HepG2 (cell line): ENCODE data around the gene HNRNPL. TPM values are rescaled to one million over a fixed set of nuclear protein-coding genes. Genes with fewer than 3 reads are reported as not detected.

ENCODE experiments used
- ATAC-seq: fragments of 200-7000 bp; cut with Tn5 transposase; 3 replicates; pipeline ENCODE4 v1.9.1; 2020; ENCODE audit warnings: mild to moderate bottlenecking, moderate library complexity
- BruUV-seq: library from RNA; stranded (reverse); fragments of 400-500 nt; replicated peaks from 2 replicates; lab custom pipeline; 2021; lab: Mats Ljungman, UMichigan
- CTCF ChIA-PET: fragments of 300-600 bp; formaldehyde crosslinking; extraction: SDS; loops from one replicate; lab custom pipeline; 2021; ENCODE audit warnings: low total read pairs, inconsistent platforms, low intra/inter-chr PET ratio; lab: Yijun Ruan, JAX
- POLR2A ChIA-PET: fragments of 350-600 bp; sonication (Branson Sonifier 250); formaldehyde crosslinking; loops from one replicate; lab custom pipeline; 2020; ENCODE audit warnings: antibody characterized with exemption, inconsistent platforms; lab: Yijun Ruan, JAX
- DNase-seq: peaks from one replicate; pipeline ENCODE4 v3.0.0-alpha.2; 2015; ENCODE audit warnings: low spot score
- FAIRE-seq: peaks from 3 replicates; lab custom pipeline; 2011; peaks lifted over from hg19 to GRCh38; lab: Jason Lieb, UNC
- H2AFZ ChIP-seq: one replicate; pipeline ENCODE4 v1.6.1; 2011; ENCODE audit warnings: low read length, inconsistent platforms
- H3K27ac ChIP-seq: fragments of 300-600 bp; 3 replicates; pipeline ENCODE4 v1.8.0; 2011; ENCODE audit warnings: mixed run types, mild to moderate bottlenecking, mixed read lengths, low read length, inconsistent platforms; ENCODE audit not compliant: insufficient read depth; ENCODE audit errors: extremely low read length
- H3K27me3 ChIP-seq, 2 experiments: fragments of 200-600 bp in 1 of 2; 2 replicates in 1 of 2; 3 replicates in 1 of 2; pipeline versions ENCODE4 v1.6.0 to v1.8.0; 2011; ENCODE audit warnings: low read length in 2 of 2, mild to moderate bottlenecking in 2 of 2, moderate library complexity in 2 of 2, inconsistent platforms in 1 of 2; ENCODE audit not compliant: insufficient read depth in 2 of 2, control insufficient read depth in 1 of 2
- H3K36me3 ChIP-seq, 2 experiments: fragments of 200-600 bp in 1 of 2; replicated peaks in 1 of 2; 2 replicates in 1 of 2; 3 replicates in 1 of 2; pipeline versions ENCODE4 v1.5.1 to v1.8.0; 2011; ENCODE audit warnings: low read length in 2 of 2, inconsistent platforms in 1 of 2; ENCODE audit not compliant: insufficient read depth in 2 of 2, control insufficient read depth in 1 of 2
- H3K4me1 ChIP-seq: 2 replicates; pipeline ENCODE4 v1.5.1; 2012; ENCODE audit warnings: low read length, inconsistent platforms; ENCODE audit not compliant: insufficient read depth
- H3K4me2 ChIP-seq: 2 replicates; pipeline ENCODE4 v1.6.0; 2011; ENCODE audit warnings: low read depth, low read length, inconsistent platforms
- H3K4me3 ChIP-seq, 3 experiments: fragments of 200-600 bp in 1 of 3; sonication (generic), shearing (Covaris generic) in 1 of 3; replicated peaks in 1 of 3; 2 replicates each; pipeline ENCODE4 v1.5.1; 2011 to 2016; ENCODE audit warnings: low read length in 3 of 3, inconsistent platforms in 2 of 3, low read depth in 2 of 3, mild to moderate bottlenecking in 2 of 3, control low read depth in 1 of 3, mixed read lengths in 1 of 3; ENCODE audit not compliant: insufficient read depth in 1 of 3
- H3K79me2 ChIP-seq: one replicate; pipeline ENCODE4 v1.6.1; 2011; ENCODE audit warnings: low read length, inconsistent platforms; ENCODE audit not compliant: insufficient read depth
- H3K9ac ChIP-seq: 2 replicates; pipeline ENCODE4 v1.6.0; 2011; ENCODE audit warnings: mild to moderate bottlenecking, low read depth, low read length, inconsistent platforms; ENCODE audit not compliant: insufficient read depth
- H3K9me3 ChIP-seq: 2 replicates; pipeline ENCODE4 v1.5.1; 2012; ENCODE audit warnings: mild to moderate bottlenecking, low read length
- H4K20me1 ChIP-seq: 2 replicates; pipeline ENCODE4 v1.6.0; 2011; ENCODE audit warnings: inconsistent platforms, mild to moderate bottlenecking, low read length, moderate library complexity; ENCODE audit not compliant: insufficient read depth
- ARNT ChIP-seq: fragments of 450-650 bp; IDR thresholded peaks from 2 replicates; pipeline ENCODE4 v1.6.1; 2017
- E2F2 ChIP-seq: sonication (generic); formaldehyde crosslinking; IDR thresholded peaks from 2 replicates; pipeline ENCODE4 v1.4.0; 2020; ENCODE audit warnings: missing genetic modification reagents, borderline replicate concordance
- EED ChIP-seq: sonication (generic); formaldehyde crosslinking; IDR thresholded peaks from 2 replicates; pipeline ENCODE4 v1.5.0; 2020; ENCODE audit warnings: mild to moderate bottlenecking, missing genetic modification reagents
- HBP1 ChIP-seq: IDR thresholded peaks from 2 replicates; pipeline ENCODE4 v1.6.1; 2016; ENCODE audit warnings: low read depth, control low read depth
- MLX ChIP-seq: IDR thresholded peaks from 2 replicates; pipeline ENCODE4 v1.6.1; 2016
- NKX3-1 ChIP-seq: sonication (generic); formaldehyde crosslinking; IDR thresholded peaks from 2 replicates; pipeline ENCODE4 v1.5.0; 2020; ENCODE audit warnings: missing genetic modification reagents
- SNRNP70 ChIP-seq: fragments of 200-400 bp; formaldehyde crosslinking; IDR thresholded peaks from 2 replicates; pipeline ENCODE4 v1.6.1; 2017; ENCODE audit warnings: mild to moderate bottlenecking, low read depth, low read length, moderate library complexity
- SP4 ChIP-seq: sonication (generic); formaldehyde crosslinking; IDR thresholded peaks from 2 replicates; pipeline ENCODE4 v1.8.1; 2023; ENCODE audit warnings: mild to moderate bottlenecking, missing genetic modification reagents
- TIGD3 ChIP-seq: sonication (generic); formaldehyde crosslinking; IDR thresholded peaks from 2 replicates; pipeline ENCODE4 v1.5.1; 2020; ENCODE audit warnings: mild to moderate bottlenecking, missing genetic modification reagents, borderline replicate concordance
- TRAFD1 ChIP-seq: sonication (generic); formaldehyde crosslinking; IDR thresholded peaks from 2 replicates; pipeline ENCODE4 v1.5.1; 2020; ENCODE audit warnings: missing genetic modification reagents, mild to moderate bottlenecking, borderline replicate concordance
- ZNF225 ChIP-seq: sonication (generic); formaldehyde crosslinking; IDR thresholded peaks from 2 replicates; pipeline ENCODE4 v1.4.0; 2020; ENCODE audit warnings: mild to moderate bottlenecking, missing genetic modification reagents
- ZNF414 ChIP-seq: sonication (generic); formaldehyde crosslinking; IDR thresholded peaks from 2 replicates; pipeline ENCODE4 v1.5.0; 2020; ENCODE audit warnings: missing genetic modification reagents
- ZNF563 ChIP-seq: sonication (generic); formaldehyde crosslinking; IDR thresholded peaks from 2 replicates; pipeline ENCODE4 v1.8.0; 2022; ENCODE audit warnings: mild to moderate bottlenecking, moderate library complexity, missing genetic modification reagents
- ZNF792 ChIP-seq: IDR thresholded peaks from 2 replicates; pipeline ENCODE4 v1.6.1; 2016
- ZNF841 ChIP-seq: sonication (generic); formaldehyde crosslinking; IDR thresholded peaks from 2 replicates; pipeline ENCODE4 v1.8.1; 2023; ENCODE audit warnings: missing genetic modification reagents, borderline replicate concordance
- WGBS: methylation state at CpG from one replicate; pipeline ENCODE4 v1.1.6; 2017; ENCODE audit warnings: low lambda C conversion rate; 5-methylcytosine and 5-hydroxymethylcytosine counted together
- in situ Hi-C: cut with HindIII; loops from 2 replicates; pipeline ENCODE4 v1.10.0; 2017; ENCODE audit warnings: low pct_unique_long_range_greater_than_20kb; ENCODE audit not compliant: extremely low pct_ligation_motif_present
- intact Hi-C: fragments of 100-400 bp; cut with micrococcal nuclease; formaldehyde crosslinking; loops from one replicate; pipeline ENCODE4 v1.10.0; 2022; ENCODE audit not compliant: unreplicated experiment
- polyA plus RNA-seq, 8 experiments: library from polyadenylated mRNA; depleted of rRNA in 3 of 8; stranded (reverse) in 7 of 8; unstranded in 1 of 8; fragments of >200 nt; fragmentation: Illumina TruSeq in 4 of 8; extraction: Trizol in 4 of 8; gene quantifications; 2 replicates each; pipeline versions ENCODE4 v1.2.1 to v1.2.3, GENCODE V29; 2011 to 2016; ENCODE audit warnings: low read depth in 4 of 8, missing spikeins in 1 of 8, mixed read lengths in 1 of 8; ENCODE audit not compliant: insufficient read depth in 1 of 8
- total RNA-seq, 5 experiments: library from RNA; depleted of rRNA; stranded (reverse); fragments of >200 nt; fragmentation: Illumina TruSeq; extraction: Trizol; gene quantifications; 2 replicates each; pipeline ENCODE4 v1.2.3, GENCODE V29; 2016; ENCODE audit warnings: low read depth in 1 of 5

The HNRNPL gene
- total and polyA plus RNA-seq, 2 of the 13 experiments (the other 11 are each of a cell fraction or from before 2014, with no cell fraction given): 156 to 278 TPM

- Histone ChIP-seq H3K4me3 (peak overlapping the region; percentile 84 to 93 (median 87)), H3K4me1 (peaks cover 49% of the 10 kb centered on the region), H3K9me3 (no peaks in the 10 kb centered on the region), H3K27ac (peak overlapping the region; percentile 91), H3K79me2 (peaks cover 34% of the 10 kb centered on the region), H4K20me1 (peaks cover 24% of the 10 kb centered on the region), H3K9ac (peak overlapping the region; percentile 88), H3K27me3 (no peaks in the 10 kb centered on the region; a peak in 1 of 5 replicates), H2AFZ (no peak overlapping the region), H3K4me2 (peak overlapping the region; percentile 92), H3K36me3 (peaks cover 7 to 12% of the 10 kb centered on the region in 2 experiments)
- CTCF ChIA-PET: no interaction called here
- FAIRE-seq (no peak), ATAC-seq (peak; percentile 16), DNase-seq (peak; percentile 79)
- in situ Hi-C loops (no loop called here), intact Hi-C loops (loop anchor here (2.0 kb wide), 2 partner anchors 21 to 47 kb away; partner anchors contain the start of genes ECH1, NFKBIB and SIRT2)
- 2% methylated on average over 30 of the region's 67 CpGs for WGBS
- POLR2A ChIA-PET: interaction anchor here (0.9 to 9.1 kb wide), 21 partner anchors 9 to 233 kb away, joined by 3 to 148 read pairs (median 5); partner anchors contain the start of genes ACTN4, ECH1, EIF3K and MRPS12
- no TSS peak for BruUV-seq
- TF ChIP-seq ARNT (no peak), NKX3-1 (CRISPR knock-in tag) (no peak), EED (CRISPR knock-in tag) (no peak), ZNF563 (CRISPR knock-in tag) (peak; percentile 59), ZNF792 (CRISPR knock-in tag) (peak; percentile 55; the same call in 1 of the 2 replicates), HBP1 (CRISPR knock-in tag) (0 out of 2 replicates have a peak, but pooled peaks have one; percentile 37), ZNF841 (CRISPR knock-in tag) (no peak), SNRNP70 (no peak), ZNF414 (no peak), ZNF225 (CRISPR knock-in tag) (no peak), TRAFD1 (CRISPR knock-in tag) (no peak), TIGD3 (no peak), MLX (CRISPR knock-in tag) (peak; percentile 74), E2F2 (CRISPR knock-in tag) (no peak), SP4 (CRISPR knock-in tag) (peak; percentile 66; the same call in 1 of the 2 replicates)
Observed at GRCh38 chr19:38851622-38852230, 1.9 kb upstream of the HNRNPL start.
